ENCODE results near the gene GTF3C5.

GRCh38 chr9:133004091-133004998 lies 26.5 kb upstream of the GTF3C5 start:
- TF ChIP-seq CTCF (IDR thresholded peaks at IDR 0.05), result no peak
- no peak for TF ChIP-seq POLR2A (IDR thresholded peaks at IDR 0.05)
- no peak for TF ChIP-seq EP300 (IDR thresholded peaks at IDR 0.05)
